H1 (cell line): ENCODE results near the gene HMCN2. TPM values are rescaled to one million over a fixed set of nuclear protein-coding genes. Genes with fewer than 3 reads are reported as not detected.

Experiments used
- CTCF ChIA-PET: fragments of 300-600 bp; sonication (Branson Sonifier 250); formaldehyde crosslinking; loops from one replicate; lab custom pipeline; 2021; ENCODE audit not compliant: partially characterized antibody; lab: Charles Lee
- POLR2A ChIA-PET: fragments of 300-600 bp; sonication (Branson Sonifier 250); formaldehyde crosslinking; loops from one replicate; lab custom pipeline; 2021; ENCODE audit warnings: inconsistent platforms; ENCODE audit not compliant: partially characterized antibody; lab: Charles Lee
- DNase-seq, 2 experiments: peaks; one replicate each; pipeline versions ENCODE4 v3.0.0 to v3.0.0-alpha.2; 2010 to 2022; ENCODE audit warnings: low spot score in 2 of 2, low read depth in 1 of 2, mixed read lengths in 1 of 2
- FAIRE-seq: peaks from 2 replicates; lab custom pipeline; 2011; peaks lifted over from hg19 to GRCh38; lab: Jason Lieb, UNC
- H2AFZ ChIP-seq: 2 replicates; pipeline ENCODE4 v1.8.1; 2012; ENCODE audit warnings: low read length, inconsistent platforms
- H2AK5ac ChIP-seq: 2 replicates; pipeline ENCODE4 v1.6.1; 2013; ENCODE audit warnings: low read depth, low read length
- H2BK120ac ChIP-seq: replicated peaks from 2 replicates; pipeline ENCODE3; 2013; ENCODE audit warnings: low read depth, low read length, inconsistent platforms
- H2BK12ac ChIP-seq: 2 replicates; pipeline ENCODE4 v1.6.1; 2013; ENCODE audit warnings: low read depth, low read length
- H2BK15ac ChIP-seq: 2 replicates; pipeline ENCODE4 v1.6.1; 2013; ENCODE audit warnings: low read length
- H2BK20ac ChIP-seq: 2 replicates; pipeline ENCODE4 v1.6.1; 2013; ENCODE audit warnings: low read length
- H2BK5ac ChIP-seq: 2 replicates; pipeline ENCODE4 v1.6.1; 2013; ENCODE audit warnings: low read depth, low read length
- H3K14ac ChIP-seq: 2 replicates; pipeline ENCODE4 v1.6.1; 2013; ENCODE audit warnings: inconsistent platforms; ENCODE audit not compliant: insufficient read length
- H3K18ac ChIP-seq: 2 replicates; pipeline ENCODE4 v1.6.1; 2013; ENCODE audit warnings: low read length; ENCODE audit errors: extremely low read depth
- H3K23ac ChIP-seq: 2 replicates; pipeline ENCODE4 v1.6.1; 2013; ENCODE audit warnings: inconsistent platforms; ENCODE audit not compliant: insufficient read length
- H3K23me2 ChIP-seq: 2 replicates; pipeline ENCODE4 v1.6.1; 2013; ENCODE audit warnings: low read depth, low read length
- H3K27ac ChIP-seq: 2 replicates; pipeline ENCODE4 v1.6.1; 2011; ENCODE audit warnings: low read depth, low read length, inconsistent platforms
- H3K27me3 ChIP-seq, 4 experiments: replicated peaks in 1 of 4; 1 replicate in 1 of 4; 2 replicates in 3 of 4; pipeline versions ENCODE4 v1.6.1 to v1.8.1; 2011 to 2013; ENCODE audit warnings: low read length in 3 of 4, mild to moderate bottlenecking in 3 of 4, inconsistent platforms in 2 of 4, mixed read lengths in 2 of 4, moderate library complexity in 1 of 4; ENCODE audit not compliant: control insufficient read depth in 3 of 4, insufficient read depth in 3 of 4; ENCODE audit errors: extremely low read depth in 1 of 4
- H3K36me3 ChIP-seq, 4 experiments: 2 replicates each; pipeline versions ENCODE4 v1.6.1 to v1.8.1; 2011 to 2013; ENCODE audit warnings: mild to moderate bottlenecking in 4 of 4, low read length in 3 of 4, moderate library complexity in 2 of 4, control low read depth in 1 of 4, inconsistent platforms in 1 of 4; ENCODE audit not compliant: insufficient read depth in 4 of 4, control insufficient read depth in 2 of 4
- H3K4ac ChIP-seq: replicated peaks from 2 replicates; pipeline ENCODE3; 2013; ENCODE audit warnings: low read length, low read depth, mixed read lengths, inconsistent platforms; ENCODE audit not compliant: insufficient read length
- H3K4me1 ChIP-seq, 4 experiments: replicated peaks in 1 of 4; 1 replicate in 1 of 4; 2 replicates in 3 of 4; pipeline versions ENCODE4 v1.6.1 to v1.8.1; 2011 to 2013; ENCODE audit warnings: low read length in 3 of 4, inconsistent platforms in 2 of 4, mixed read lengths in 1 of 4; ENCODE audit not compliant: insufficient read depth in 4 of 4, control insufficient read depth in 3 of 4
- H3K4me2 ChIP-seq, 2 experiments: 2 replicates each; pipeline versions ENCODE4 v1.6.1 to v1.8.1; 2011 to 2013; ENCODE audit warnings: low read depth in 2 of 2, low read length in 2 of 2, control low read depth in 1 of 2, inconsistent platforms in 1 of 2, mild to moderate bottlenecking in 1 of 2; ENCODE audit not compliant: insufficient read depth in 1 of 2
- H3K4me3 ChIP-seq, 4 experiments: fragments of 200-600, 300-600 bp in 1 of 4; sonication (generic), shearing (Covaris generic), sonication (Bioruptor Twin) in 1 of 4; 2 replicates each; pipeline versions ENCODE4 v1.5.1 to v1.8.1; 2011 to 2016; ENCODE audit warnings: low read length in 4 of 4, low read depth in 3 of 4, control low read depth in 2 of 4, inconsistent platforms in 2 of 4, mild to moderate bottlenecking in 2 of 4, mixed read lengths in 1 of 4, moderate library complexity in 1 of 4; ENCODE audit not compliant: insufficient read depth in 2 of 4; ENCODE audit errors: extremely low read depth in 1 of 4
- H3K56ac ChIP-seq: replicated peaks from 2 replicates; pipeline ENCODE3; 2013; ENCODE audit warnings: low read depth, mild to moderate bottlenecking, mixed read lengths, low read length, inconsistent platforms; ENCODE audit not compliant: insufficient read length
- H3K79me1 ChIP-seq: 2 replicates; pipeline ENCODE4 v1.6.1; 2013; ENCODE audit warnings: low read depth, low read length, control low read depth
- H3K79me2 ChIP-seq, 2 experiments: 2 replicates each; pipeline versions ENCODE4 v1.6.1 to v1.8.1; 2012 to 2013; ENCODE audit warnings: low read length in 2 of 2, mild to moderate bottlenecking in 2 of 2, inconsistent platforms in 1 of 2; ENCODE audit not compliant: insufficient read depth in 2 of 2, control insufficient read depth in 1 of 2
- H3K9ac ChIP-seq, 4 experiments: replicated peaks in 1 of 4; 1 replicate in 1 of 4; 2 replicates in 3 of 4; pipeline versions ENCODE4 v1.6.1 to v1.8.1; 2011 to 2013; ENCODE audit warnings: low read depth in 3 of 4, low read length in 3 of 4, control low read depth in 2 of 4, mild to moderate bottlenecking in 2 of 4, moderate library complexity in 2 of 4, inconsistent platforms in 1 of 4; ENCODE audit errors: extremely low read depth in 1 of 4
- H3K9me3 ChIP-seq, 2 experiments: 2 replicates each; pipeline versions ENCODE4 v1.6.1 to v1.8.1; 2012 to 2013; ENCODE audit warnings: mild to moderate bottlenecking in 2 of 2, moderate library complexity in 2 of 2, control low read depth in 1 of 2, inconsistent platforms in 1 of 2, low read depth in 1 of 2, low read length in 1 of 2, mixed read lengths in 1 of 2; ENCODE audit not compliant: insufficient read depth in 2 of 2
- H4K20me1 ChIP-seq, 2 experiments: replicated peaks in 1 of 2; 2 replicates each; pipeline versions ENCODE3 to v1.8.1; 2011 to 2013; ENCODE audit warnings: inconsistent platforms in 2 of 2, low read length in 2 of 2, mild to moderate bottlenecking in 1 of 2; ENCODE audit not compliant: insufficient read depth in 2 of 2, control insufficient read depth in 1 of 2
- H4K5ac ChIP-seq: 2 replicates; pipeline ENCODE4 v1.6.1; 2013; ENCODE audit warnings: low read length, low read depth, mixed read lengths, inconsistent platforms; ENCODE audit not compliant: insufficient read length
- H4K8ac ChIP-seq: 2 replicates; pipeline ENCODE4 v1.8.0; 2013; ENCODE audit warnings: mild to moderate bottlenecking, moderate library complexity, low read length, inconsistent platforms; ENCODE audit not compliant: insufficient read depth; ENCODE audit errors: extremely low read depth
- H4K91ac ChIP-seq: replicated peaks from 2 replicates; pipeline ENCODE3; 2013; ENCODE audit warnings: low read length, mixed read lengths, inconsistent platforms; ENCODE audit not compliant: insufficient read length
- TEAD4 ChIP-seq: IDR thresholded peaks from 2 replicates; pipeline ENCODE4 v1.6.1; 2012; ENCODE audit warnings: low read depth, low read length, inconsistent platforms, mixed read lengths
- WGBS, 2 experiments: shearing (Covaris generic) in 1 of 2; methylation state at CpG; one replicate each; pipeline versions ENCODE4 v1.1.6 to v1.1.7; 2013 to 2015; ENCODE audit warnings: low lambda C conversion rate in 2 of 2, mixed read lengths in 2 of 2, inconsistent platforms in 1 of 2, low coverage in 1 of 2, missing lambda C conversion rate in 1 of 2; ENCODE audit not compliant: insufficient replicate concordance in 2 of 2, insufficient coverage in 1 of 2, insufficient read length in 1 of 2; ENCODE audit errors: extremely low coverage in 1 of 2, missing lambda C conversion rate in 1 of 2; 5-methylcytosine and 5-hydroxymethylcytosine counted together
- polyA plus RNA-seq, 7 experiments: library from polyadenylated mRNA; depleted of rRNA in 3 of 7; stranded (reverse) in 5 of 7; unstranded in 2 of 7; fragments of >200 nt in 5 of 7; fragments of 200-250 nt in 2 of 7; gene quantifications; 1 replicate in 5 of 7; 2 replicates in 1 of 7; 4 replicates in 1 of 7; pipeline versions ENCODE4 v1.2.1 to v1.2.3, GENCODE V29; 2011 to 2013; ENCODE audit warnings: missing spikeins in 2 of 7, mixed read lengths in 2 of 7
- total RNA-seq: library from RNA; stranded (reverse); fragmentation: NEBNext Ultra II Directional; extraction: Animal tissue kit (Norgen Biotek cat#: 25700); gene quantifications from 2 replicates; pipeline ENCODE4 v1.2.1, GENCODE V29; 2021

HMCN2 gene
- total and polyA plus RNA-seq, 2 of the 8 experiments (the other 6 are each of a cell fraction or from before 2014, with no cell fraction given), result 5.0 to 9.1 TPM

GRCh38 chr9:130453487-130453886 lies 187.9 kb downstream of the HMCN2 start:
- FAIRE-seq, result no peak
- WGBS, 2 experiments, result 92% methylated on average over 7 of the region's 7 CpGs; no CpG with 5 or more reads in 1 of the 2 experiments

More at GRCh38 chr9:130453487-130453886, 187.9 kb downstream of the HMCN2 start:
- Histone ChIP-seq H3K4me2 (no peak overlapping the region), H3K4me1 (peaks cover 0 to 21% (median 14%) of the 10 kb centered on the region in 4 experiments; a peak in 5 of 7 replicates), H3K27ac (no peak overlapping the region), H3K18ac (no peak overlapping the region), H3K4ac (no peak overlapping the region), H3K23me2 (peaks cover 8% of the 10 kb centered on the region; the same call in 1 of the 2 replicates), H4K8ac (no peak overlapping the region), H3K9me3 (no peaks in the 10 kb centered on the region), H3K9ac (no peak overlapping the region), H3K36me3 (peaks cover 0 to 9% (median 0%) of the 10 kb centered on the region in 4 experiments; a peak in 5 of 8 replicates), H2BK5ac (no peak overlapping the region), H3K79me1 (peaks cover 2% of the 10 kb centered on the region), H3K23ac (no peak overlapping the region), H2AFZ (no peak overlapping the region)
- CTCF ChIA-PET, result interaction anchor here (0.6 to 1.7 kb wide), 9 partner anchors 12 to 248 kb away, joined by 3 to 6 read pairs (median 3); no protein-coding TSS in a partner anchor
- POLR2A ChIA-PET, result interaction anchor here (1.1 to 1.6 kb wide), 3 partner anchors 10 to 14 kb away, joined by 3 to 7 read pairs (median 5); no protein-coding TSS in a partner anchor
- TF ChIP-seq TEAD4, result no peak
- TF ChIP-seq, all 59 proteins: peak for 0
- Histone ChIP-seq H3K4me3 (no peak overlapping the region), H2BK12ac (no peak overlapping the region), H4K5ac (no peak overlapping the region), H3K27me3 (no peaks in the 10 kb centered on the region), H2BK20ac (no peak overlapping the region), H4K20me1 (peaks cover 2 to 26% of the 10 kb centered on the region in 2 experiments), H2BK120ac (no peak overlapping the region), H4K91ac (no peak overlapping the region), H3K14ac (no peak overlapping the region), H2BK15ac (no peak overlapping the region), H3K79me2 (peaks cover 0 to 18% of the 10 kb centered on the region in 2 experiments; a peak in 1 of 4 replicates), H3K56ac (no peak overlapping the region), H2AK5ac (no peak overlapping the region)
- DNase-seq, result no peak
